Activated B cell treated with CpG ODN at 0.5 μM for 24 hours (primary cell): Measurements from ENCODE around the gene PIK3CD. TPM values are rescaled to one million over a fixed set of nuclear protein-coding genes. Genes with fewer than 3 reads are reported as not detected.

Experiments used
- ATAC-seq: fragments of 200-7000 bp; cut with Tn5 transposase; one replicate; pipeline ENCODE4 v1.10.0; 2021; ENCODE audit warnings: low read depth, mild to moderate bottlenecking, moderate library complexity
- CTCF ChIA-PET: fragments of 350-600 bp; sonication (Branson Sonifier 250); formaldehyde crosslinking; loops from one replicate; lab custom pipeline; 2021; ENCODE audit warnings: antibody characterized with exemption; lab: Charles Lee
- POLR2A ChIA-PET: fragments of 350-600 bp; sonication (Branson Sonifier 250); formaldehyde crosslinking; loops from one replicate; lab custom pipeline; 2021; ENCODE audit warnings: antibody characterized with exemption; lab: Charles Lee
- DNase-seq: peaks from one replicate; pipeline ENCODE4 v3.0.0; 2022
- H3K27ac Mint-ChIP-seq: one replicate; pipeline ENCODE4 v1.8.0; 2020; ENCODE audit warnings: mixed read lengths
- H3K27me3 Mint-ChIP-seq: one replicate; pipeline ENCODE4 v1.8.0; 2021; ENCODE audit warnings: mixed read lengths
- H3K36me3 Mint-ChIP-seq: one replicate; pipeline ENCODE4 v1.8.0; 2021; ENCODE audit warnings: low read depth, mixed read lengths
- H3K4me1 Mint-ChIP-seq: one replicate; pipeline ENCODE4 v1.8.0; 2021; ENCODE audit warnings: mixed read lengths
- H3K4me3 Mint-ChIP-seq: one replicate; pipeline ENCODE4 v1.8.0; 2020; ENCODE audit warnings: mild to moderate bottlenecking, mixed read lengths
- H3K9me3 Mint-ChIP-seq: one replicate; pipeline ENCODE4 v1.8.0; 2020; ENCODE audit warnings: mixed read lengths
- CTCF ChIP-seq: fragments of 200-600 bp; IDR thresholded peaks from one replicate; pipeline ENCODE4 v1.8.0; 2022; ENCODE audit warnings: antibody characterized with exemption, mild to moderate bottlenecking
- intact Hi-C: fragments of 100-400 bp; cut with micrococcal nuclease; formaldehyde crosslinking; loops from one replicate; pipeline ENCODE4 v1.15.1; 2024
- total RNA-seq: library from RNA; stranded (reverse); gene quantifications from 2 replicates; pipeline ENCODE4 v1.2.3, GENCODE V29; 2022

The PIK3CD gene
- total RNA-seq, 1 donor from 2014 or later, result 265 TPM

- Mint-ChIP-seq H3K27me3 (no peaks in the 10 kb centered on the region), H3K9me3 (no peaks in the 10 kb centered on the region), H3K4me1 (peaks cover 85% of the 10 kb centered on the region), H3K4me3 (peak overlapping the region; percentile 75), H3K27ac (peak overlapping the region; percentile 99), H3K36me3 (peaks cover 57% of the 10 kb centered on the region)
- no peak for TF ChIP-seq CTCF
- POLR2A ChIA-PET, result interaction anchor here (0.6 to 13.1 kb wide), 15 partner anchors 9 to 186 kb away, joined by 3 to 699 read pairs (median 5); no protein-coding TSS in a partner anchor
- intact Hi-C loops, result loop anchor here (10.0 kb wide), 1 partner anchor 233 kb away; no protein-coding TSS in a partner anchor
- DNase-seq (no peak), ATAC-seq (no peak)
- CTCF ChIA-PET, result interaction anchor here (2.0 kb wide), 1 partner anchor 31 kb away, joined by 11 read pairs; no protein-coding TSS in a partner anchor
These were observed 6.0 kb downstream of the PIK3CD start for GRCh38 chr1:9657521-9658032.

GRCh38 chr1:9658199-9658598 is 6.7 kb downstream of the PIK3CD start:
- ChIA-PET POLR2A (interaction anchor here (0.6 to 13.1 kb wide), 20 partner anchors 8 to 558 kb away, joined by 3 to 699 read pairs (median 5); no protein-coding TSS in a partner anchor), CTCF (interaction anchor here (1.1 to 2.0 kb wide), 2 partner anchors 31 to 64 kb away, joined by 3 to 11 read pairs; no protein-coding TSS in a partner anchor)
- ATAC-seq (peak; percentile 12), DNase-seq (no peak)
- Mint-ChIP-seq H3K36me3 (peaks cover 58% of the 10 kb centered on the region), H3K4me3 (peak overlapping the region; percentile 75), H3K9me3 (no peaks in the 10 kb centered on the region), H3K27ac (peak overlapping the region; percentile 99), H3K4me1 (peaks cover 91% of the 10 kb centered on the region), H3K27me3 (no peaks in the 10 kb centered on the region)
- TF ChIP-seq CTCF, result no peak
- intact Hi-C loops, result loop anchor here (10.0 kb wide), 1 partner anchor 233 kb away; no protein-coding TSS in a partner anchor

GRCh38 chr1:9659328-9659727 is 7.8 kb downstream of the PIK3CD start:
- Mint-ChIP-seq H3K4me1 (peaks cover 83% of the 10 kb centered on the region), H3K27me3 (no peaks in the 10 kb centered on the region), H3K4me3 (peak overlapping the region; percentile 19), H3K36me3 (peaks cover 58% of the 10 kb centered on the region), H3K9me3 (no peaks in the 10 kb centered on the region), H3K27ac (peak overlapping the region; percentile 69)
- TF ChIP-seq CTCF, result no peak
- ATAC-seq (no peak), DNase-seq (no peak)
- CTCF ChIA-PET, result interaction anchor here (1.1 to 2.0 kb wide), 3 partner anchors 32 to 63 kb away, joined by 3 to 11 read pairs (median 4); no protein-coding TSS in a partner anchor
- intact Hi-C loops, result loop anchor here (10.0 kb wide), 1 partner anchor 235 kb away; no protein-coding TSS in a partner anchor
- POLR2A ChIA-PET, result interaction anchor here (0.9 to 13.1 kb wide), 4 partner anchors 14 to 31 kb away, joined by 3 to 699 read pairs (median 6); no protein-coding TSS in a partner anchor

- TF ChIP-seq CTCF, result no peak
- H3K36me3 Mint-ChIP-seq, result peaks cover 66% of the 10 kb centered on the region
- H3K27ac Mint-ChIP-seq, result no peak overlapping the region
- H3K9me3 Mint-ChIP-seq, result no peaks in the 10 kb centered on the region
- ChIA-PET POLR2A (interaction anchor here (0.5 to 3.5 kb wide), 4 partner anchors 9 to 252 kb away, joined by 4 to 57 read pairs (median 5); partner anchors contain the start of gene PIK3CD), CTCF (interaction anchor here (1.8 kb wide), 1 partner anchor 37 kb away, joined by 5 read pairs; no protein-coding TSS in a partner anchor)
- intact Hi-C loops, result no loop called here
- H3K4me1 Mint-ChIP-seq, result peaks cover 60% of the 10 kb centered on the region
- DNase-seq (no peak), ATAC-seq (no peak)
- no peaks in the 10 kb centered on the region for H3K27me3 Mint-ChIP-seq
- H3K4me3 Mint-ChIP-seq, result no peak overlapping the region
These were observed 11.7 kb downstream of the PIK3CD start for GRCh38 chr1:9663257-9663656.

- Mint-ChIP-seq H3K4me1 (peaks cover 58% of the 10 kb centered on the region), H3K27me3 (no peaks in the 10 kb centered on the region), H3K36me3 (peaks cover 70% of the 10 kb centered on the region), H3K27ac (peak overlapping the region; percentile 46), H3K4me3 (no peak overlapping the region), H3K9me3 (no peaks in the 10 kb centered on the region)
- TF ChIP-seq CTCF, result no peak
- CTCF ChIA-PET, result no interaction called here
- POLR2A ChIA-PET, result interaction anchor here (0.5 to 3.5 kb wide), 6 partner anchors 9 to 37 kb away, joined by 3 to 57 read pairs (median 3); partner anchors contain the start of gene PIK3CD
- intact Hi-C loops, result no loop called here
- DNase-seq, result no peak
- ATAC-seq, result no peak
These were observed 13.7 kb downstream of the PIK3CD start for GRCh38 chr1:9665193-9665592.
